ENCODE measurements around the gene BIK.

Gene BIK

DNA sequence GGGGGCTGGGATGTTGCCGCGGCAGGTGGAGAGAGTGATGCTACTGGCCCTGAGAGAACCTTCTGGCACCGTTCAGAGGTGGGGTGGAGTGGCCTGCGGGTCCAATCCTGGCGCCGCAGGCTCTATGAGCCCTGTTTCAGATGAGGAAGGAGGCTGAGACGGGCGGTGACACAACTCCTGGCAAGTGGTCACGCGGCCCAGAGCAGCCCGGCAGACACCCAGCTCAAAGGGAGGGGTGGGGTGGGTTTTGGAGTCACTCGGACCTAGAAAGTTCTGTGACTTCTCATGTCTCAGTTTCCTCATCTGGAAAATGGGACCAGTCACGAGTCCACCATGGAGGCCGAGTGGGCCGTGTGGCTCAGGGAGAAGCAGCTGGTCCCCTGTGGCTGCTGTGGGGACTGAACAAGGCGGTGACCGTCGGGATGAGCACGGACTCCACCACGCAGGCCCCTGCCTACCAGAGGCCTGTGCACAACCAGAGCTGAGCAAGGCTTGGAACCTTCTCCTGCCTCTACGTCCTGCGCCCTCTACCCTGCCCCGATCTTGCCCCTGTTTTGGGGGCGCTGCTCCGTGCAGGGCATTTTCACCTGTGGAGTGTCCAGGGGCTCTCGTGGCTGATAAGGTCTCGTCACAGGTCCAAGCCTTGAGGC is 44.5 kb downstream of the BIK start:
- DNase-seq = no peak
- in situ Hi-C loops (cut with HindIII; ENCODE audit: low pct_ligation_motif_present, low pct_unique_long_range_greater_than_20kb, low sequenced_read_pairs) = no loop called here

DNA sequence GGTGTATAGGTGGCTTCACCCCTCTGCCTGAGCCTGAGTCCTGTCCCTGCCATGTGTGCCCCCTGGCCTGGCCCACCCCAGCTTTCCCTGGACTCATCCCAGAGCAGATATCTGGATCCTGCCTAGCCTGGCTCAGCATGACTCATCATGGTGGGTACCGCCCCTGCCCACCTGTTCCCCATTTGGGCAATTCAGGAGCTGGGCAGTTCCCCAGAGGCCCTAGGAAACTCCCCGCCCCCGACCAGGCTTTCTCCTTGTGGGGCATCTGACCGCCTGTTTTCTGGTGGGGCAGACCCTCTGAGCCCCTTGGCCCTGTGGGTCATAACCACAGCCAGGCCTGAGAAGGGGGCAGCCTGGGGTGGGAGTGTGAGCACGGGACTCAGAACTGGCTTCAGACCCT is 45.2 kb downstream of the BIK start:
- DNase-seq = no peak
- in situ Hi-C loops (cut with HindIII; ENCODE audit: low pct_ligation_motif_present, low pct_unique_long_range_greater_than_20kb, low sequenced_read_pairs) = no loop called here

DNA sequence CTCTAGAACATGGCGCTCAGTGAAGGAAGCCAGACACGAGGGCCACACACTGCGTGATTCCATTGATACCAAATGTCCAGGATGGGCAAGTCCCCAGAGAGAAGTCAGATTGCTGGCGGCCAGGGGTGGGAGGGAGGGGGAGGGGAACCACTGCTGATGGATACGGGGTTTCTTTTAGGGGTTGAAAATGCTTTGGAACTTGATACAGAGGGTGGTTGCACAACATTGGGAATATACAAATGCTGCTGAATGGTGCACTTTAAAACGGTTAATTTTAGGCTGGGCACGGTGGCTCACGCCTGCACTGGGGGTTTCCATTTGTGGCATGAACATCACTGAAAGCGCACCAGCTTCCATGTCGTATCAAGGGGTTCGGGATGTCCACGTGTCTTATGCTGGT is 45.9 kb downstream of the BIK start:
- in situ Hi-C loops (cut with HindIII; ENCODE audit: low pct_ligation_motif_present, low pct_unique_long_range_greater_than_20kb, low sequenced_read_pairs) = no loop called here
- DNase-seq = no peak

DNA sequence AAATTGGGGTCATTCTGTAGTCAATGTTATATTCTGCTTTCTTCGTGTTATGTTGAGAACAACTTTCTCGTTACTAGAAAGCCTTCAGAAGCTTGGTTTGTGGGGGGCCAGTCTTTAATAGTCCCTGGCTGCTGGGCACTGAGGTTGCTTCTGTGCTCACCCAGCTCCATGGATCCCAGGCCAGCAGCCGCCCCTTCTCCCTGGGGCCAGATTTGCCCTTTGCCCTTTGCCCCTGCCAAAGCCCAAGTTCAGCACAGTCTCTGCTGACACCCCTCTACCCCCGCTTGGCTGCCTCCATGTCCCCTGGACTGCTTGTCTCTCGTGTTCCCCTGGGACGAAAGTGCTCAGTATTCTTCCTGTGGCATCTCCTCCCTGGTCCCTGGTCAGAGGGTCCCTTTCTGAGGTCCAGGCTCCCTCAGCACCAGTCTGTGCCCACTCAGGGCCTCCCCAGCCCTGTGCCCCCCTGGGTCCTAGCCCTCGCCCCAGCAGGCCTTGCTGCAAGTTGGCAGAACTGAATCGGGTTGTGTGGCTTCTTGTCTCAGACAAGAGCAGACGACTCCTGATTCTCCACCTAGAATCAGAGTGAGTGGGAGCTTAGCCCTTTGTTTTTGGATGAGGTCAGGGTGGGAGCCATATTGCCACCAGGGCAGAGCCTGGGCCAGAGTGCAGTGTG is 47.5 kb downstream of the BIK start:
- DNase-seq = no peak
- in situ Hi-C loops (cut with HindIII; ENCODE audit: low pct_ligation_motif_present, low pct_unique_long_range_greater_than_20kb, low sequenced_read_pairs) = no loop called here

DNA sequence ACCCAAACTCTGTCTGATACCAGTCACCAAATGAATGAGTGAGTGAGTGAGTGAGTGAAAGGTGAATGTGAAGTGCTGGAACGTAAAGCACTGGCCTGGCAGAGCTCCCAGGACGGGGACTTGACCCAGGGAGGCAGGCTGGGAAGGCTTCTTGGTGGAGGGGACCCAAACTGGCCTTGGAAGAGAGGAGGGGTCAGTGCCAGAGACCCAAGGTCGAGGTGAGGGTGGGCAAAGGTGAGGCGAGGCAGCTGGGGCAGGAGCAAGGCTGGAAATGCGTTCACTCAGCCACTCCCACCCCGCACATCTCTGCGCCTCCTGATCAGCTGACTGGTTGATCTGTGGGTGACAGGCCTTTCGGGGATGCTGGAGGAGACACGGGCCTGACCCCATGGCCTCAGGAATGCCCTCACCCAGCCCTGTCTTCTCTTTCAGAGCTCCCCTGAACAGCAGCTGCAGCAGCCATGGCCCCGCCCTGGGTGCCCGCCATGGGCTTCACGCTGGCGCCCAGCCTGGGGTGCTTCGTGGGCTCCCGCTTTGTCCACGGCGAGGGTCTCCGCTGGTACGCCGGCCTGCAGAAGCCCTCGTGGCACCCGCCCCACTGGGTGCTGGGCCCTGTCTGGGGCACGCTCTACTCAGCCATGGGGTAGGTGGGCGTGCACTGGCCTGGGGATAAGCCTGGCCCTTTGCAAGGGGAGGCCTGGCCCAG is 48.4 kb downstream of the BIK start:
- no peak for DNase-seq

DNA sequence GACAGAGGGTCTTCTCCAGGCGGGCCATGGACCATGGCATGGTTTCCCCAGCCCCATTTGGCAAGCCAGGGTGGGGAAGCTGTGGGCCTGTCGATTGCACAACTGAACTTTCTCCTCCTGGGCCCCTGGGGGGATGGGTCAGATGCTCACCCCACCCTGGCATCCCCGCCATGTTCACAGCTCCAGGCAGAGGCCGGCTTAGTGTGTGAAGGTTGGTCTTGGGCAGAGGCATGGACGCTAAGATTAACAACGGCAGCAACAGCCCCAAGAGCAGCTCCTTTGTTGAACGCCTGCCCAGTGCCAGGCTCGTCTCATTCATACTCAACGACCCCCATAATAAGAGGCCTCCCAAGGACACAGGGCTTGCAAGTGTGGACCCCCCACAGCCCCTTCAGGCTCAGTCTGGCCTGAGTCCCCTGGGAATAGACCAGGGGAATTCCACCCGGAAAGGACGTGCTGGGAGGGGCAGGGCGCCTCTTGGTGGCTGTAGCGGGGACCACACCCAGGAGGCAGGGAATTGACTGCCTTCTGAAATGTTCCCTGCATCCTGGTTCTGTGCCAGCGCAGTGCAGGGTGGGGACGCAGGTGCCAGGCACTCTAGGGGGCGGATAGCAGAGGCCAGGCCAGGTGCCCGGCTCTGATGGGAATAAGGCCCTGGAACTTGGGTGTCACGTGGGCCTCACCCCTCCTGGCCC is 49.1 kb downstream of the BIK start:
- in situ Hi-C loops (cut with HindIII; ENCODE audit: low pct_ligation_motif_present, low pct_unique_long_range_greater_than_20kb, low sequenced_read_pairs) = no loop called here
- no peak for DNase-seq

More for the DNA sequence above, 48.4 kb downstream of the BIK start:
- in situ Hi-C loops (cut with HindIII; ENCODE audit: low pct_ligation_motif_present, low pct_unique_long_range_greater_than_20kb, low sequenced_read_pairs) = no loop called here

DNA sequence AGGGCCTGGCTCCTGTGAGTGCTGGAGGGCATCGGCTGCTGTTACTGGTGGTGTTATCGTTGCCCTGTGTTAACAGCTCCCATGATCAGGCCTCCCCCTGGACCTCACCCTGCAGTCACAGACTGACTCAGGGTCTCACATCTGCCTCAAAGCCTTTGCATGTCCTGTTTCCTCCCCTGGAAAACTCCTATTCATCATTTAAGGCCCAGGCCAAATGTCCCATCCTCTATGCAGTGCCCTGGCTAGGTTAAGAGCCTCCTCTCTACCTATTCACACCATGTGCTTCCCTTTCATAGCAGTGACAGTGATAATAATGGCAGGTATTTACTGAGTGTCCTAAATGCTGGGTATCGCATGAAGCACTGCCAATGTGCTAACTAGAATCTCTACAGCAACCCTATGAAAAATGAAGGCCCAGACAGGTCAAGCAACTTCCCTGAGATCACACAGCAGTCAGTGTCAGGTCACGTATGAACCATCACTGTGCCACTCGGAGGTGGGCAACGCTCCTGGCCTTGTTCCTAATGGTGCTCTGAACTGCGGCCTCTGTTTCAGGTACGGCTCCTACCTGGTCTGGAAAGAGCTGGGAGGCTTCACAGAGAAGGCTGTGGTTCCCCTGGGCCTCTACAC is 50.1 kb downstream of the BIK start:
- DNase-seq = no peak
- in situ Hi-C loops (cut with HindIII; ENCODE audit: low pct_ligation_motif_present, low pct_unique_long_range_greater_than_20kb, low sequenced_read_pairs) = no loop called here

DNA sequence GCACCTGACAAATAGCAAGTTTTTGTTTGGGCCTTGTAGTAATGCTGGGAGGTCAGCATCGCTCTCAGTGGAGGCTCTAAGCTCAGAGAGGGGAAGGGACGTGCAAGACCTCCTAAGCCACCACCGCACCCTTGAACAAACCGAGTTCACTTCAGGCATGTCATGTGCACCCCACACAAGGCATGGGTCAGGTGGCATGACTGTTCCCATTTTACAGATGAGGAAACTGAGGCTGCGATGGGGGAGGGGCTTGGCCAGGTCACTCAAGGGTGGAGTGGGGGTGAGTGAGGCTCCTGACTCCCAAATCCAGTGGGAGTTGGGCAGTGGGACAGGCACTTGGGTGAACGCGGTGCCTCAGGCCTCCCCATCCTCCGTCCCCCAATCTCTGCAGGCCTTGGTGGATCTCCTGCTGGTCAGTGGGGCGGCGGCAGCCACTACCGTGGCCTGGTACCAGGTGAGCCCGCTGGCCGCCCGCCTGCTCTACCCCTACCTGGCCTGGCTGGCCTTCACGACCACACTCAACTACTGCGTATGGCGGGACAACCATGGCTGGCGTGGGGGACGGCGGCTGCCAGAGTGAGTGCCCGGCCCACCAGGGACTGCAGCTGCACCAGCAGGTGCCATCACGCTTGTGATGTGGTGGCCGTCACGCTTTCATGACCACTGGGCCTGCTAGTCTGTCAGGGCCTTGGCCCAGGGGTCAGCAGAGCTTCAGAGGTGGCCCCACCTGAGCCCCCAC is 52.0 kb downstream of the BIK start:
- in situ Hi-C loops (cut with HindIII; ENCODE audit: low pct_ligation_motif_present, low pct_unique_long_range_greater_than_20kb, low sequenced_read_pairs) = no loop called here

DNA sequence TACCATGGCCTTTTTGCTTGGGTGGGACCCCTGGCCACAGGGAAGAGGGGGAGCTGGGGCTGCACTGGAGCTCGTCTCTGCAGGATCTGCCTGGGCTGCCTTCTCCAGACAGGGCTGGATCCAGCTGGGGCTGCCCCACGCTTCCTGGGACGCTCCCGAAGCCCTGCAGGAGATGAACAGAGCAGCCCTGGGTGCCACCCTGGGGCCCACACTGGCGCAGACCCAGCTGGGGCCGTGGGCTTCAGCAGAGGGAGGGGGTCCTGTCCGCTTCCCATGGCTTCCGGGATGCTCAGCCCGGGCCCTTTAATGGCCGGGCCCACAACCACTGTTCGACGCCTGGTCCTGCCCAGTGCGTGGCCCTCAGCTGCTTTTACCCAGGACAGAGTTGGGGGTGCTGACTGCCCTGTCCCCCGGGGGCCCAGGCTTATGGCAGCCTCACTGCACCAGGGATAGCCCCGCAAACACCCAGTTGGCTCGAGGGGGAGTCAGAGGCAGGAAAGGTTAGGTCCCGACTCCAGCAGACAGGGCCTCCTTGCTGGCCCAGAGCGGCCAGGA is 52.8 kb downstream of the BIK start:
- in situ Hi-C loops (cut with HindIII; ENCODE audit: low pct_ligation_motif_present, low pct_unique_long_range_greater_than_20kb, low sequenced_read_pairs) = no loop called here

More for the DNA sequence above, 52.0 kb downstream of the BIK start:
- no peak for DNase-seq

DNA sequence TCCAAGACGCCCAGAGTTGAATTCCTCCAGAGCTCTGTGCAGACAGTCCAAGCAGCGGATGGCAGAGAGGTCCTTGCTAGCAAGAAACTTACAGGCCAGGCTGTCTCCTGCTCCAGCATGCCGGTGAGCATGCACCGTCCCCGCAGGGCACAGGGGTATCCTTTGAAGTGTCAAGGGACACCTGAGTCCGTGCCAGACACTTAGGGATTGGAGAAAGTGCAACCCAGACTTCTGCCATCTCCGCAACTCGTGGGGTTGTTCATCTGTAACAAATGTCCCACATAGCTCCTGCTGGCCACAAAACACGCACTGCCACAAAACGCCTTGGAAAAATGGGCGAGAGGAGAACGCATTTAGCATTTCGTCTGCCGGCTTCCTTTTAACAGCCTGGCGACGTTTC is 54.1 kb downstream of the BIK start:
- DNase-seq = no peak
- in situ Hi-C loops (cut with HindIII; ENCODE audit: low pct_ligation_motif_present, low pct_unique_long_range_greater_than_20kb, low sequenced_read_pairs) = no loop called here

More for the DNA sequence above, 52.8 kb downstream of the BIK start:
- no peak for DNase-seq

DNA sequence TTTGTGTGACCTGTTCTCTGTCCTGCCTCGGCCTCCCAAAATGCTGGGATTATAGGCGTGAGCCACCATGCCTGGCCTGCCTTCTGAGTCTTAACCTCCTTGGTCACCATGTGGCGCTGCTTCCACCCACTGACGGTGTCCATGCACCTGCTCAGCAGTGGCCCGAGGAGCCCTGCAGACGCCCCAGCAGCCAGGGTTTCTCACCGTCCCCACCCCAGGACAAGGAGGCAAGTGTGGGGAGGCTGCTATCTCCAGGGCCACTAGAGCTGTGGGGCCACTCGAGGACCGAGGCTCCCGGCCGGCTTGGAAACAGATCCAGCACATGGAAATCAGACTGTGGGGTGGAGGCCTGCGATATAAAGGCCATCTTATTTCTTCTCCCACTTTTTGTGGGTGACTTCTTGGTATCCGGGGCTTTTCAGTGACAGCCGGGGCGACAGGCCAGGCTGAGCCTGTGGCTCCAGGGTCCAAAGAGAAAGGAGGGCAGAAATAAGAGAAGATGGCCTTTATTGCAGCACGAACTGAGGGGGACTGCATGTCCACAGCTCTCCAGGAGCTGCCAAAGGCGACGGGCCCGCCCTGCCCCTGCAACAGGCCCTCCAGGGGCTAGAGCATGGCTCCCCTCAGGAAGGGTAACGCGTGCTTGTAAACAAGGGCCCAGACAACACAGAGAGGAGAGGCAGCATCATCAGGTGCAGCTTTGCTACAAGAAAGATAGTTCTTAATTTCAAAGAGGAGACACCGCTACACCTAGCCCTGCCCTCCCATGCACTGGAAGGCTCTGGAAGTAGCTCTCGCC is 55.8 kb downstream of the BIK start:
- no peak for DNase-seq

DNA sequence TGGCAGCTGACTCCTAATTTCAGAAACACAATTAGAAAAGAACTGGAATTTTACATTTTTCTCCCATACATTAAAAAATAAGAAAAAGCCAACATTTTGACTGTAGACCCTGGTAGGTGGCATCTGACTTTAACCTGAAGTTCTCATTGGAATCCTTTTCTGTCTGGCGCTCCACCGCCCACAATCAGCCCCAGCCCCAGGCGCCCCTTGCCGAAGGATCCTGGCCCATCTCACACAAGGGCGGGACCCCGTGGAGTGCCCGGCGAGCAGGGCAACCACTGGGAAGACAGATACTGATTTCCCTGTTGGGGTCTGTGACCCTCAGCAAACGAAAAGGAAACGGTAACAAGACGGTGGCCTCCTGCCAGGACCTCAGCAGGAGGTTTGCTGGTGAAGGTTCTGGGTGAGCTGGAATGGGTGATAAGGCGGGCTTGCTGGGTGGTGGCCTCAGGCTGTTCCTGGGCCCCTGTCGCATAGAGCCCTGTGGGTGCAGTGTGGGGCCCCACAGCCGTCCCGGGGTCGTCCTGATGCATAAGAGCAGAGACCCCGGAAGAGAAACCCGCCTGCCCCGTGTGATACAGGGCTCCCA is 56.5 kb downstream of the BIK start:
- no peak for DNase-seq
- in situ Hi-C loops (cut with HindIII; ENCODE audit: low pct_ligation_motif_present, low pct_unique_long_range_greater_than_20kb, low sequenced_read_pairs) = no loop called here

More for the DNA sequence above, 55.8 kb downstream of the BIK start:
- in situ Hi-C loops (cut with HindIII; ENCODE audit: low pct_ligation_motif_present, low pct_unique_long_range_greater_than_20kb, low sequenced_read_pairs) = no loop called here

DNA sequence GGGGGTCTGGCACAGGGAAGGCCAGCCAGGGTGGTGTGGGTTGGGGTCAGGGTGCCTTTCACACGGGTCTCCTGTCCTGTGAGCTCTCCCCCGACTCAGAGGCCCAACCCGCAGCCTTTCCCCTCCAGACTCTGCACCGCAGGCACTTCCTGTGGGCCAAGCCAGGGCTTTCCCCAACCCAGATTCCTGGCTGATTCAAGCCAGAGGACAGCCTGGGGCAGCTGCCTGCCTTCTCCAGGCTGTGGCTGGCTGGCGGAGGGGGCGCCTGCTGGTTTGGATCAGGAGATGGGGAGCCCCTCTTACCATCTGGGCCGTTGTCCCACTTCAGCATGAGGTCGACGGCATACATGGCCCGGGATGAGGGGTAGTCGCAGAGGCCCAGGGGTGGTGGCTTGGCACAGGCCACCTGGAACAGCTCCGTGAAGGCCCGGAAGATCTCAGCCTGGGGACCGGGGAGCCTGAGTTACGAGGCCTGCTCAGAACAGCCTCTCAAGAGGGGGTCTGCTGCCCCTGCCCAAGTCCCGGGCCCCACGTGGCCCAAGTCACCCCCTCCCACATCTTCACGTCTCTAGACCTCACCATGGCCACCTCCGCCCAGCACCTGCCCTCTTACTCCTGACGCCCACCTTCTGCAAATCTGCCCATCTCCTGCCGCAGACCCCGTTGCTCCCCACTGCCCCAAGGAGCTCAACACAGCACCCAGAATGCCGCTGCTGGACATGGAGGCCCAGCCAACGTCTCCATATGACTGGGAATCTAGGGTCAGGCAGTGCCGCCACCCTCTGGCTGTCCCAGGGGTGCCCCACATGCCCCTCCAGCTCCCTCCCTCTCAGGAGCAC is 58.1 kb downstream of the BIK start:
- no peak for DNase-seq
- in situ Hi-C loops (cut with HindIII; ENCODE audit: low pct_ligation_motif_present, low pct_unique_long_range_greater_than_20kb, low sequenced_read_pairs) = no loop called here

DNA sequence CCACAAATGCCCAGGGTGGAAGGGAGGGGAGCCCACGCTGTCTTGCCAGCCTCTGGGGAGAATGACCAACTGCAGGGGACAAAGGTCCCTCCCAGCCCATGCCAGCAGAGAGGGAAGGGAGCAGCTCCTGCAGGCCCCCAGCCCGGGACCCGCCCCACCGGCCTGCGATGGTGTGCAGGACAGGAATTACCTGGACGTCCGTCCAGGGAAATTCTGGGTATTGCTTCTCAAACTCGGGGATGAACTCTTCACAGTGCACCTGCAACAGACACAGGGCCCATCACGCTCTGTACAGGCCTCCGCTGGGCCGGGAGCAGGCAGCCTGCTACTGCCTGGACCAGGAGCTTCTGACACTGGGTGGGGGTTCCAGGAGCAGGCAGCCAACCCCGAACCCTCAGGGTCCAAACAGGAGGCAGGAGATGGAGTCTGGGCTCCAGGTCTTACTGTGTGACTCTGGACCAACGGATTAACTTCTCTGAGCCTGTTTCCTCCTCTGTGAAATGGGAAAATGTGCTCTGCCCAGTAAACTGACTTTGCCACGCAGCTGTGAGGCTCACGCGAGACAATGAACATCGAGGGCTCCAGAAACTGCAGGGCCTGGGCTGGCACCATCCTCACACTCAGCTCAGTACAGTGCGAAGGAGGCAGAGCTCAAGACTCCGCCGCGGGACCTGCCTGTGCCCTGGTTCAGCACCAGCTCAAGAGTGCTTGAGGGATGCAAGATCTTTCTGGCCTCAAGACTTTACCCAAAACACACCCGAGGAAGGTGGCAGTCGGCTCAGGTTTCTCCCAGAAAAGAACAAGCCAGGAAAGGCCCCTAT is 59.0 kb downstream of the BIK start:
- DNase-seq = no peak
- in situ Hi-C loops (cut with HindIII; ENCODE audit: low pct_ligation_motif_present, low pct_unique_long_range_greater_than_20kb, low sequenced_read_pairs) = no loop called here

DNA sequence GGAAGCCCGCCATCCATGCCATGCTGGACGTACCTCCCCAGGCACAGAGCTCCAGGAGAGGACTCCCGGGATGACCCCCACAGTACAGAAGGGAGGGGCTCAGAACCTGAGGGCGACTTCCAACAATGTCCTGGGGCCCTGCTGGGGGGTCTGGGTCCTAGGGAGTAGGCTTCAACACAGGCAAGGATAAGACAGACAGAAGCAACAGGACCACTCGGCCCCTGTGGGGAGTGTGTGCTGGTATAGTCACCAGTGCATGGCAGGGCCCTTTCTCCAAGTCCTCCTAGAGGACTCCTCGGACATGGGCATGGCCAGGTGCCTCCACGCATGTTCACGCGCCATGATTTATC is 59.6 kb downstream of the BIK start:
- DNase-seq = no peak
- in situ Hi-C loops (cut with HindIII; ENCODE audit: low pct_ligation_motif_present, low pct_unique_long_range_greater_than_20kb, low sequenced_read_pairs) = no loop called here
